Activated CD4-positive, alpha-beta T cell treated with anti-CD3 and anti-CD28 coated beads, Interleukin-2, amount 50 U/mL, for 1 hour (primary cell): Measurements from ENCODE around the gene PLEKHH3.
"Not testable (repeated sequence)": the region's sequence is repeated elsewhere in the genome, so short reads cannot be mapped to it uniquely, and the experiment has no call there.

Experiments
- DNase-seq: peaks from one replicate; pipeline ENCODE4 v3.0.0-alpha.2; 2020

Gene PLEKHH3

DNA sequence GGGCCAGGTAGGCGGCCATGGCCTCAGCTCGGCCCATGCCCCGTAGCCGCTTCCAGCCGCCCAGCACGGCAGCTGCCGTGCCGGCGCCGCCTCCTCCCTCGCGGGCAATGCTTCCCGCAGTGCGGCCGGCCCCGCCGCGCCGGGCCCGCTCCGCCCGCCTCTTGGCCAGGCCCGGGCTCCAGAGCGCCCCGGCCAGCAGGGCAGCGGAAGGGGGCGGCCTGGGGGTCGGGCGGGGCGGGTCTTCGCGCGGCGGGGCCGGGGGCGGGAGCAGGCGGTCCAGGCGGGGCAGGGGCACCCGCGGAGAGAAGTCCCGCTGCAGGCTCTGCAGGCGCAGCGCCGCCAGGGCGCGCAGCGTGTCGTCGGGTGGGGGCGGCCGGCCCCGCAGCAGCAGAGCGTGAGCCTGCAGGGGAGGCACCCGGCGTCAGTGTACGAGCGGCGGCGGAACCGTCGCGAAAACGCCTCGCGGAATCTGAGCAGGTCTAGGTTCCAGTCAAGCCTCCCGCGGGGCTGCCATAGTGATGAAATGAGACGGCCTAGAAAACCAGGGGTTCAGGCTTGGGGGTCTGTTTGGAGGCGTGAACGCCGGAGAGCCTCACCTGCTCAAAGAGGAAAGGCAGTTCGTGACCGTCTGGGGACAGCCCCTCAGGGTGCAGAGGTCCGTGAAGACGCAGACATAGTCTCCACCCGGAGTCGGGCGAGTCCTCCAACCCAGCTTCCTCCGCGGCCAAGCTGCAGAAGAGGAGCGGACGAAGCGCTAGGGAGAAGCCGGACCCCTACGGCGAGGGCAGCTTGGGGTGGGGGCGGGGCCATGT lies 6.6 kb downstream of the PLEKHH3 start:
- DNase-seq = peak; percentile 50

DNA sequence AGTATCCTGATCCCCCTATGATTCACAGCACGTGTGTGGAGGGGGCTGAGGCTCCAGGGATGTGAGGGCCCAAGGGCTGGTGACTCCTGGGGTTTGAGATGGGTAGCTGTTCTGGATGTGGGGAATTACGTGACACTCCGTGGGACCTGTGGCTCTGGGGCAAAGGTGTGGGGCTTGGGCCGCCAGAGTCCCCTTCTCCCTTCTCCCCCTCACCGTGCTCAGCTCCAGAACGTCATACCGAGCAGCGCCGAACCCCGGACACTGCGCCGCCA lies 7.2 kb downstream of the PLEKHH3 start:
- DNase-seq = no peak

DNA sequence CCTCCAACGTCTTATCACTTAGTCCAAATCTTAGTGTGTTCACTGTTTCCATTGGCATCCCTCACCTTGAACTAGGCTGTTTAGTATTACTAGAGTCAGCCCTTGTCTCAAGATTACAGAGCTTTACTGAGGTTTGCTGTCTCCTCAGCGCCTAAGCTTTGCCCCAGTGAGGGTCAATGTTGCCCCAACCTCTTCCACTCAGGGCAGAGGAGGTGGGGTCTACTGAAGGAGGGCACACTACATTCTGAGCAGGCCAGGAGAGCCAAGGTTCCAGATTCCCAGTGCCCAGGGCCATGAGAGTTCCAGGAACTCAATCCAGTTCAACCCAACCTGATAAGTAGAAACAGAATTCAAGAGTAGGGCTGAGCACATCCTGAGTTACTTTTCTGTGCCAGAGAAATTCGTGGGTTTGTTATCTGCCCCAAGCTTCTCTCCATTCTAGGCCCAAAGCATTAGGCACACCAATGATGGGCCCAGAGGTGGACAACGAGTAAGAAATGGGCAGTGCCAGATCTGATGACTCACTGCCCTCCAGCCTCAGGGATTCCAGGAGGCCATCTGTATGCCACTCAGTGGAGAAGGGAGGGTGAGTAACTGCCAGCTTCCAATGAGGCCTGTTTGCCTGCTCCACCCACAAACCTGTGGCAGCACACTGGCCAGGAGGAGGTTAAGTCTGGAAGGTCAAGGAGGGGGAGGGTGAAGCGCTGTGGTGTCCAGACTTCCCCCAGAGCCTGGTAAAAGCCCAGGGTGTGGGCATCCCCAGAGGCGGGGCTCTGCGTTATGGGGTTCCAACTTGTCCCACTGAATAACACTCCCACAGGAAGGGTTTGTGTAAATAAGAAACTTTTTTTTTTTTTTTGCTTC lies 9.5 kb downstream of the PLEKHH3 start:
- DNase-seq = no peak

DNA sequence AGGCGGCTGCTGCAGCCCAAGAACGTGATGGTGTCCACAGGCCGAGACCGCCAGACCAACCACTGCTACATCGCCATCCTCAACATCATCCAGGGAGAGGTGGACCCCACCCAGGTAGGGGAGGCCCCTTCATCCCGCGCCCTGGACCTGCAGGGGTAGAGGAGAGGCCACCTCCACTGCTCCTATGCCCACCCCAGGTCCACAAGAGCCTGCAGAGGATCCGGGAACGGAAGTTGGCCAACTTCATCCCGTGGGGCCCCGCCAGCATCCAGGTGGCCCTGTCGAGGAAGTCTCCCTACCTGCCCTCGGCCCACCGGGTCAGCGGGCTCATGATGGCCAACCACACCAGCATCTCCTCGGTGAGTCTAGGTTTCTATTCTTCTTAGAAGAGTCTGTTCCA lies 10.7 kb downstream of the PLEKHH3 start:
- not testable (repeated sequence) for DNase-seq

DNA sequence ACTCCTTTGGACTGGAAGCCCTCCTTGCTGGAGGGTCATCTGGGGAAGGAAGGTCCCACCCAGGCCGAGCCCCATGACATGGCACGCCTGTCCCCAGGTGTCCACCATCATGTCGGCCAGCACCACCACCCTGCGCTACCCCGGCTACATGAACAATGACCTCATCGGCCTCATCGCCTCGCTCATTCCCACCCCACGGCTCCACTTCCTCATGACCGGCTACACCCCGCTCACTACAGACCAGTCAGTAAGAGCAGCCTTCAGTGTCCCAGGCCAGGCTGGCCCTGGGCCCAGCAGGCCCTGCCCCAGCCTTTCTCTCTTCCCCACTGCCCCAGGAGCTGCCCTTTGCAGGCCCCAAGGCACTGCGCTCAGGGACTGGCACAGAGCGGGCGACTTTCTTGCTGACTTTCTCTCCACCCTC lies 11.2 kb downstream of the PLEKHH3 start:
- no peak for DNase-seq

DNA sequence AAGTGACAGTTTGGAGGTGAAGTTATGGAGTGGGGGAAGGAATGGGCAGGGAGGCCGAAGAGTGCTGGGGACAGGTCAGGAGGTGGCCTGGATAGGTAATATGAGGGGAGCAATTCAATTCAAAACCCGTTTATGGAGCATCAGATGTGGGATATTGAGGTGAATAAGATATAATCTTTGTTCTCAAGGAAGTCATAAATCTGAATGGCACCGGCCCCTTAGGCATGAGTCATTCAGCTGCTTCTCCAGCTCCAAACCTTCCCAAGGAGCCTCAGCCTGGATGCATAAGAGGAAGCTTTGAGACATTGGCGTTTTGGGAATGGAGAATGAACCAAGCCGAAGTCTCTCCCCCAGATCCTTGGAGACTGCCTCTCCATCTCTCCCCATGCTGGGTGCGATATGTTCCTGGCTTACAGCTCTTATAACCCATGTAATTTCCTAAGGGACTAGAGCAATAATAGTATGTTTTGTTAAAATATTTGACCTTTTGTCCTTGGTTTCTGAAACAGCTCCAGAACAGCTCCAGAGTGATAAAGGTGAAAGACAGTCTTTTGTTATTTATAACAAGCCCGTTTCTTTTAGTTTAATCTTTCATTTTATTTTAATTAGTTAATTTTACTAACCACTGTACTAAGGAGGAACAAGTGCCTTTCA lies 16.0 kb downstream of the PLEKHH3 start:
- DNase-seq = no peak

DNA sequence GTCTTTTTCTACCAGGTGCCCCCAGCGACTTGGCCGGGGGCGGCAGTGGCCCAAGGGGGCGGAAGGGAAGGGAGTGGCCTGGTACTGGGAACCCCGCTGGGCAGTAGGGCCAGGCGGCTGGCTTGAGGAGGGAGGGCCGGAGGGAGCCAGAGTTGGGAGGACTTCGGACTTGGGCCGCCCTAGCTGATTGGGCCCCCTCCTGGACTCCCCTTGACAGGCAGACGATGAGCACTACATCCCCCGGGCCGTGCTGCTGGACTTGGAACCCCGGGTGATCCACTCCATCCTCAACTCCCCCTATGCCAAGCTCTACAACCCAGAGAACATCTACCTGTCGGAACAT lies 16.9 kb downstream of the PLEKHH3 start:
- DNase-seq = not testable (repeated sequence)

DNA sequence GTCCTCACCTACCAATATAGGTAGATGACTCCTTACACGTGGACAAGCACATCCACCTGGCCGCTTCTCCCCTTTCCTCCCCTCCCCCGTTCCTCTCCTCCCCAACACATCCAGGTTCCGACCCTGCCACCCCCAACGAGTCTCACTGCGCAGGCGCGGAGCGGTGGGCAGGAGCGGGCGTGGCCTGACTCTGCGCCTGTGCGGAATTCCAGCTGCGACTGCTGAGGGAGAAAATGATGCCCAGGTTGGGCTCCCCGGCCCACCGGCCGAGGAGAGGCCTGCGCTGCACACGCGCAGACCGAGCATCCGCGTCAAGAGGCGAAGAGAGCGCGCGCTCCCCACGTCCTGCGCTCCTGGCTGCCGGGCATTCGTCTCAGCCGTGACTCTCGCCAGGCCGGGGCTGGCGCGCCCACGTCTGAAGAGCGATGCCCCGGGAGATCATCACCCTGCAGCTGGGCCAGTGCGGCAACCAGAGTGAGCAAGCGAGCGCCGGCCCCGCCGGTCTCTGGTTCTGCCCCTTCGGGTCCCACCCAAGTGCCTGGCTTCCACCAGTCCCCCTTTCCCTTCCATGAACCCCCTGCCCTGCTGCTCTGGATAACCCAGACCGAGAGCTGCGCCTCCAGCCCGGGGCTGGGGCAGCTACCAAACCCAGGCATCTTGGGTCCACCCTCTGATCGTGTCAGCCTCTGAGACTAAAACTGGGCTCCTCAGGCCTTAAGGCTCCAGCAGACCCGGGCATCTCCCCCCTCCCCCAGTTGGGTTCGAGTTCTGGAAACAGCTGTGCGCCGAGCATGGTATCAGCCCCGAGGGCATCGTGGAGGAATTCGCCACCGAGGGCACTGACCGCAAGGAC lies 17.5 kb downstream of the PLEKHH3 start, which contains the start of gene TUBG2:
Gene TUBG2, plus strand, starts transcription at position 206 of the 853 bp plus-strand sequence. Its CDS starts 220 bp downstream, at position 426.
- DNase-seq = peak; percentile 61

DNA sequence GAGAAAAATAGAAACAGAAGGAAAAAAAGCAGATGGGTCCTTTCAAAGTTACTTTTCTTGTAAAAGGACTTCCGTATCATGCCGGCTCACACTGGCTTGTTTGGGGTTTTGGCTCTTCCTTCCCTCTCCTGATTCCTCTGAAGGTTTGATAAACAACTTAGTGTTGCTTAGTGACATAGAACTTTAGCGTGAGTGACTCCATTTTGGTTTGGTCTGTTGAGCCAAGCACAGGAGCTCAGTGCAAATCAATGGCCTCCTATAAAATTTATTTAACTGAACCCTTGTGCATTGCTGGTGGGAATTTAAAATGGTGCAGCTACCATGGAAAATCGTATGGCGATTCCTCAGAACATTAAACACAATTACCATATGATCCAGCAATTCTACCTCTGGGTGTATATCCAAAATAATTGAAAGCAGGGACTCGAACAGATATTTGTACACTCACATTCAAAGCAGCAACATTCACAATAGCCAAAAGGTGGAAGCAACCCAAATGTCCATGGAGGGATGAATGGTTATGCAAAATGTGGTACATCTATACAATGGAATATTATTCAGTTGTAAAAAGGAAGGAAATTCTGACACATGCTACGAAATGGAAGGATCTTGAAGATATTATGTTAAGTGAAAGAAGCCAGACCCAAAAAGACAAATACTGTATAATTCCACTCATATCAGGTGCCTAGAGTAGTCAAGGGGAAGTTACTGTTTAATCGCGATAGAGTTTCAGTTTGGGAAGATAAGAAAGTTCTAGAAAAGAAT lies 18.8 kb downstream of the PLEKHH3 start:
- DNase-seq = no peak

DNA sequence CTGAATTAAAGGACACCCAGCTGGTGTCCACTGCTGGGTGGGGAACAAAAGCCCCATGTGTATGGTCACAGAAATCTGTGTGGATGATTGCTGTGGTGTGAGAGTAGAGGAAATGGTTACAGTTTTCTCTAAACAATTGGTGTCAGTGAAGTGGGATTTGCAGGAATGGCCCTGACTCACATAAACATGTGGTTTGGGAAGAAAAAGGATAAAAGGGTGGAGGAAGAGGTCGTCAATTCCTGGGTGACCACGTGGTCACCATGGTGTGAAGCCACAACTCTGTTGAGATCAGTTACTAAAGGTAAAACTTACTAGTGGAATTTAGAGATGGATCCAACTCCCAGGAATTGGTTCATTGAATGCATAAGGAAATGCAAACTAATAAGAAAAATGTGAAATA lies 21.3 kb downstream of the PLEKHH3 start:
- no peak for DNase-seq

DNA sequence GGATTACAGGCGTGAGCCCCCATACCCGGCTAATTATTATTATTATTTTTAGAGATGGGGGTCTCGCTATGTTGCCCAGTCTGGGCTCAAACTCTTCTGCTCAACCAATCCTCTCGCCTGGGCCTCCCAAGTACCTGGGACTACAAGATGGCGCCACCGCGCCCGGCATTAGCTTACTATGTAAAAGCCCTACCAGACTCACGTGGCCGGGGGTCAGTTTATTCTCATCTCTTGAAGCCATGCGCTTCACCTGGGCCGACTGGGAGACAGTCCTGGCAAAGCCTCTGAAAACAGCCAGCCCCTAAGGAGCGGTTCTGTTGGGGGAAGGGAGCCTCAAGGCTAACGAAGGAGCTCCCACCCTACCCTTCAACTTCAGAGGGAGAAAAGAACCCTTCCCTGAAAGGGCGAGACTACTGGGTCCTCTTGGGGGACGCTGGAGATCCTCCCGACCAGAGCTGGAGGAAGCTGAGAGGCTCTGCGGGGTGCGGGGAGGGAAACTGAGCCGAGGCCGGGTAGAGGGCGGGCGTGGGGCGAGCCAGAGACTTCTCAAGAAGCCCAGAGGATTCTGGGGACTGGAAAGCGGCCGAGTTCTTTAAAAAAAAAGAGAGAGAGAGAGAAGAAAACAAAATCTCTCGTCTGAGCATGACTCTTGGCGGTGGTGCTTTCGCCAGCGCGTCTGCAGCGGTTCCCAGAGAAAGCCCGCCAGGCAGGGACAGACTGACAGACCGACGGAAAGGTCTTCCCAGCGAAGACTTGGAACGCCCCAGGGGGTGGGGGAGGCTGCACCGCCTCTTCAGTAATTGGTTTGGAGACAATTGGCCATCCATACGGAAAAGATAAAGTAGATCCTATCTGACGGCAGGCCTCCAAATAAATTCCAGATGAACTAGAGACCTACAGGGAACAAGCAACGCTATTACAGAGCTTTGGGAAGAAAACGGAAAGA lies 23.3 kb downstream of the PLEKHH3 start:
- DNase-seq = no peak

DNA sequence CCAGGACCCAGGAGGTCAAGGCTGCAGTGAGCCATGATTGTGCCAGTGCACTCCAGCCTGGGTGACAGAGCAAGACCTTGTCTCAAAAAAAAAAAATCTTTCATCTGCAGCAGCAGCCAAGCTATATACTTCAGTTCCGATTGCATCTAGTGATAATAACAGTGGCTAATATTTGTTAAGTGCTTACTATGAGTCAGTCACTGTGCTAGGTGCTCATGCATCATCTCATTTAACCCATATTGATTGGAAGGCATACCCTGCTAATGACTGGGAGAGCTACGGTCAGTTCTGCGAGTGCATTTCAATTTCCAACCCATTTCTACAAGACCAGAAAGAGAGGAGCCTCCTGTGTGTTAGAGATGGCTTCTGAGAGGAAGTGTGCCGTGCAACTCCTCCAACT lies 25.4 kb downstream of the PLEKHH3 start:
- DNase-seq = no peak

DNA sequence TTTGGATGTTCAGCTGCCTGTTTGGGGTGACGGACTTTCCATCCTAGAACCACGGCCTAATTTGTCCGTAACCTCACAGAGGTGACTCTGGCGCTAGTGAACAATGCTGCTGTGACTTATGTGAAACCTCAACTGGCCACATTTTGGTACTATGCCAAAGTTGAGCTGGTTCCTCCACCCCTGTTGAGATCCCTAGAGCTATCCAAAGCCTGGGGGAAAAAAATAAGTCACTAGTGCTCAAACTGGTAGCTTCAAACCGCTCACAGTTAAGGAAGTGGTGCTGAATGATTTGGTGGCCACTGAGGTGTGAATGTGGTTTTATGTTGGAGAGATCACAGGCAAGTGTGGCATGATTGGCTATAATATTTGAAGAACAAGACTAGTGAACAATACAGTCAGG lies 29.0 kb downstream of the PLEKHH3 start:
- no peak for DNase-seq

DNA sequence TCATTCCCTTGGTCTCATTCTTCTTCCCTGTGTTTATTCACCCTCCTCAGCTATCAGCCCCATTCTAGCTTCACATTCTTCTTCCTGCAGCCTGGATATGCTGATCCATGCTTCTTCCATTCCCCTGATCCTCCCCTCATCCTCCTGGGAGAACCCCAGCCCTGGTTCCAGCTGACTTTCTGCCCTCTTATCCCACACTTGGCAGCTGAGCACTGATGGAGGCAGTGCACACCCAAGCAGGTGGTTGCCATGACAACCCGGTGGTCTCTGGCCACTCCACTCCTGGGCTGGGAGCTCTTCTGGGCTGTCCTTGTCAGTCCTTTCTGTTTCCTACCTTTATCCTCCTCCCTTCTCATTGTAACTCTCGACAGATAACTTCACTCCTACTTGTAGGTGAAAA lies 34.5 kb downstream of the PLEKHH3 start:
- DNase-seq = no peak

DNA sequence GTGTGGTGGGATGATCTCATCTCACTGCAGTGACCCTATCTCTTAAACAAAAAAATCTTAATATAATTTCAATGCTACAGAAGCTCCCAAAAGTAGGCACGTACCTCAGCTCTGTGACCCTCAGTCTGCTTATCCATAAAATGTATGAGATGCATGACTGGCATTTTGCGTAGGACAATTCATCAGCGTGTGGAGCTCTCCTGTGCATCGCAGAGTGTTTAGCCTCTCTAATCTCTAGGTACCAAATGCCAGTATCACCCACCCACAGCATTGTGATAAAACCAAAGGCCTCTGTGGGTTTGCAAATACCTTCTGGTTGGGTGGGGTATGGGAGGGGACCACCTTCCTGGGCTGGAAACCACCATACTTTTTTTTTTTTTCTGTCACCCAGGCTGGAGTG lies 36.7 kb downstream of the PLEKHH3 start:
- no peak for DNase-seq

DNA sequence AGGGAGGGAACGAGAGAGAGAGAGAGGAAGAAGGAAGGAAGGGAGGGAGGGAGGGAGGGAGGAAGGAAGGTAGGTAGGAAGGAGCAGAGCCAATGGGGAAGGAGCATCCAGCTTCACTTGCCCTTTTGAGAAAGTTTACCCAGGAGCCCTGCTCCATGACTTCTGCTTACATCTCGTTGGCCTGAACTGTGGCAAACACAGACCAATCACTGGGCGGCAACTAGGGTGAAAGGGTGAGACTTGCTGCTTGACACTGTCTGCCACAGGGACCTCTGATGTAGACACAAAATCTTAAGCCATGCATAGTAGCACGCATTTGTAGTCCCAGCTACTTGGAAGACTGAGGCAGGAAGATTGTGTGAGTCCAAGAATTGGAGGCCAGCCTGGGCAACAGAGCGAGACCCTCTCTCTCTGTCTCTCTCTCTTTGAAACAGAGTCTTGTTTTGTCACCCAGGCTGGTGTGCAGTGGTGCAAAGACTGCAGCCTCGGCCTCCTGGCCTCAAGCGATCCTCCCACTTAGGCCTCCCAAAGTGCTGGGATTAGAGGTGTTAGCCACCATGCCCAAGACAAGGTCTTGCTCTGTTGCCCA lies 37.2 kb downstream of the PLEKHH3 start:
- DNase-seq = no peak

DNA sequence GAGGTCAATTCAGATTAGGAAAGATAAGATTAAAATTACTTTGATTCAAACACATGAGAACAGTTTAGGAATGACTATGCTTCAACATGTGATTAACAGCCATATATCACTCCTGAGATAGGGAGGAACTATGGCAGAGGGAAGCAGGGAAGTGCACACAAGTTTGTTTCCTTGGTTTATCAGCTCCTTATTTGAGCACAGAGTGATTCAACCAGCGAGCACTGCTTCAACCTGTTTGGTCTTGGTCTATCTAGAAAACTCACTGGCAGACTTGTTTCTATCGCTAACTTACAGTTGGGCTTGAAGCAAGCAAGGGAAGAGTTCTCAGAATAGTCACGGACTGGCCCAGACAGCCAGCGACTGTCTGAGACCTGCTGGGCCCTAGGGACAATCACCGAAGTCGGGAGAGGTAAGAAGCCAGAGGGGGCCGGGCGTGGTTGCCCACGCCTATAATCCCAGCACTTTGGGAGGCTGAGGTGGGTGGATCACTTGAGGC lies 43.8 kb downstream of the PLEKHH3 start:
- no peak for DNase-seq

DNA sequence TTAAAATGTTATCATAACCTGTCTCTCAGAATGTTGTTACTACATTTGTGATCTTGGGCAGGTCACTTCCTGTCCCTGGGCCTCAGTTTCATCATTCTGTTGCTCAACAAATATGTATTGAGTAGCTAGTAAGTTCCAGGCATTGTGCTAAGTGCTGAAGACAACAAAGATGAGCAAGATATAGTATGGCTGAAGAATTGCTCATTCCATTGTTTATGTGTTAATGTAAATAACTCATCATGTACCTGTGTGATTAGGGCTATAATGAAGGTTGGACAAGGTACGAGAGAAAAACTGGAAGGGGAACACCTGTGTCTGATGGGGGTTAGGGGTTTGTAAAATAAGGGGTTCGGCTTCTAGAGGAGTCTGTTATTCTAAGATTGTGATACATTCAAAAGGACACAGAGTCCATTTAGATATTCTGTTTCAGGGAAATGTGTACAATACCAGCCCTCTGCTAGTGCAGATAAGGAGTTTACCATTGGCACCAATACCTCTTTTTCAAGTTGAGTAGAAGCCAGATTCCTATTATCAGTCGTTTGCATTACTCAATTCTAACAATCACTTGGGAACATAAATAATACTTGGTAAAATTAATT lies 47.3 kb downstream of the PLEKHH3 start:
- DNase-seq = no peak

DNA sequence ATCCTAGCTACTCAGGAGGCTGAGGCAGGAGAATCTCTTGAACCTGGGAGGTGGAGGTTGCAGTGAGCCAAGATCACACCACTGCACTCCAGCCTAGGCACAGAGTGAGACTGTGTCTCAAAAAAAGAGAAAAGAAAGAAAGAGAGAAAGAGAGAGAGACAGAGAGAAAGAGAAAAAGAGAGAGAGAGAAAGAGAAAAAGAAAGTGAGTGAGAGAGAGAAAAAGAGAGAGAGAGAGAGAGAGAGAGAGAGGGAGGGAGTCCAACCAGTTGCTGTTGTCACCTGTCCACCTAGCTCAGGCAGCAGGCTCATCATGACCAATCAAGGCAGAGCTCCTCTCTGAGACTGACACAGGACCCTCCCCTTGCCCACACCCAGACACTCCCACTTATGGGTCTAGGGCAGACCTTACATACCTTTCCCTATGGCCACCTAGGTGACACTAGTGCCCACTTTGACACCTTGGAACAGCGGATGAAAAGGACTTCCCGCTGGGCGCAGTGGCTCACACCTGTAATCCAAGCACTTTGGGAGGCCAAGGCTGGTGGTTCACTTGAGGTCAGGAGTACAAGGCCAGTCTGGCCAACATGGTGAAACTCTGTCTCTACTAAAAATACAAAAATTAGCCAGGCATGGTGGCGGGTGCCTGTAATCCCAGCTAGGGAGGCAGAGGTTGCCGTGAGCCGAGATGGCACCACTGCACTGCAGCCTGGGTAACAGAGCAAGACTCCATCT lies 49.6 kb downstream of the PLEKHH3 start:
- not testable (repeated sequence) for DNase-seq
